ENCODE data around the gene DNAH14. TPM values are rescaled to one million over a fixed set of nuclear protein-coding genes. Genes with fewer than 3 reads are reported as not detected.

DNAH14 gene
- total and polyA plus RNA-seq, 9 of the 15 experiments (the other 6 are each of a cell fraction or from before 2014, with no cell fraction given), result 58.4 to 142 (median 98.4) TPM

- FAIRE-seq (no peak), DNase-seq (ENCODE audit: extremely low read depth in 1 of 4, low spot score in 3 of 4) (no peak), ATAC-seq (no peak)
- intact Hi-C loops (cut with micrococcal nuclease), result no loop called here
- no peak overlapping the region for H3K4me2 ChIP-seq (ENCODE audit: insufficient read depth, low read length)
- TF ChIP-seq CTBP1 (IDR thresholded peaks at IDR 0.05; ENCODE audit: borderline replicate concordance) (no peak), MEF2A (IDR thresholded peaks at IDR 0.05; ENCODE audit: control insufficient read depth, low read depth, low read length) (0 out of 2 replicates have a peak, but pooled peaks have one; percentile 7), ZNF146 (CRISPR knock-in tag; IDR thresholded peaks at IDR 0.05; ENCODE audit: unreplicated experiment) (peak; percentile 70), XRCC3 (IDR thresholded peaks at IDR 0.05) (no peak), XRCC5 (IDR thresholded peaks at IDR 0.05; ENCODE audit: low read depth, low read length) (no peak), RBM25 (IDR thresholded peaks at IDR 0.05; ENCODE audit: low read depth, low read length, severe bottlenecking) (peak; percentile 55), ZNF263 (CRISPR knock-in tag; IDR thresholded peaks at IDR 0.05; ENCODE audit: borderline replicate concordance) (no peak)
- H3K4me3 ChIP-seq, result no peak overlapping the region
- no TSS peak for BruUV-seq (replicated peaks)
- no peak overlapping the region for H3K9ac ChIP-seq (ENCODE audit: insufficient read depth in 1 of 2, low read depth in 2 of 2, low read length in 2 of 2)
- POLR2A ChIA-PET, result interaction anchor here (1.2 kb wide), 1 partner anchor 27 kb away, joined by 3 read pairs; no protein-coding TSS in a partner anchor
- 0 out of 3 replicates have a peak, but pooled peaks cover 3% of the 10 kb centered on the region for H3K36me3 ChIP-seq (ENCODE audit: control insufficient read depth, insufficient read depth, low read length)
- H2AFZ ChIP-seq (ENCODE audit: low read depth, low read length), result no peak overlapping the region
- no peaks in the 10 kb centered on the region for H3K27me3 ChIP-seq (ENCODE audit: control insufficient read depth in 2 of 2, insufficient read depth in 2 of 2, low read length in 2 of 2)
- H4K20me1 ChIP-seq (replicated peaks; ENCODE audit: control insufficient read depth, insufficient read depth, low read length), result no peaks in the 10 kb centered on the region
- in situ Hi-C loops (cut with MboI), result loop anchor here (25.0 kb wide), 1 partner anchor 826 kb away; the partner anchor contains the start of gene FBXO28
- 96% methylated on average over 4 of the region's 4 CpGs for WGBS (ENCODE audit: insufficient coverage, low coverage, missing lambda C conversion rate)
- no peaks in the 10 kb centered on the region for H3K9me1 ChIP-seq (ENCODE audit: control insufficient read depth, insufficient read depth, low read length)
- CTCF ChIA-PET (ENCODE audit: low intra/inter-chr PET ratio), result no interaction called here
- H3K79me2 ChIP-seq (ENCODE audit: control insufficient read depth, insufficient read depth, low read length), result peaks cover 54% of the 10 kb centered on the region
- peaks cover 32% of the 10 kb centered on the region for H3K9me3 ChIP-seq (replicated peaks; ENCODE audit: control insufficient read depth, insufficient read depth, low read depth, low read length)
- H3K27ac ChIP-seq (ENCODE audit: extremely low read depth, low read depth, low read length), result no peak overlapping the region
- no peaks in the 10 kb centered on the region for H3K4me1 ChIP-seq (replicated peaks in 1 of 2; ENCODE audit: control insufficient read depth in 2 of 2, insufficient read depth in 2 of 2, low read length in 2 of 2)
Observed at GRCh38 chr1:224938652-224939051, 9.2 kb downstream of the DNAH14 start.

All from K562 (cell line).